H1 (cell line): ENCODE results near the gene GOLGB1. TPM values are rescaled to one million over a fixed set of nuclear protein-coding genes. Genes with fewer than 3 reads are reported as not detected.

ENCODE experiments used
- CTCF ChIA-PET: fragments of 300-600 bp; sonication (Branson Sonifier 250); formaldehyde crosslinking; loops from one replicate; lab custom pipeline; 2021; ENCODE audit not compliant: partially characterized antibody; lab: Charles Lee
- POLR2A ChIA-PET: fragments of 300-600 bp; sonication (Branson Sonifier 250); formaldehyde crosslinking; loops from one replicate; lab custom pipeline; 2021; ENCODE audit warnings: inconsistent platforms; ENCODE audit not compliant: partially characterized antibody; lab: Charles Lee
- DNase-seq, 2 experiments: peaks; one replicate each; pipeline versions ENCODE4 v3.0.0 to v3.0.0-alpha.2; 2010 to 2022; ENCODE audit warnings: low spot score in 2 of 2, low read depth in 1 of 2, mixed read lengths in 1 of 2
- FAIRE-seq: peaks from 2 replicates; lab custom pipeline; 2011; peaks lifted over from hg19 to GRCh38; lab: Jason Lieb, UNC
- H2AFZ ChIP-seq: 2 replicates; pipeline ENCODE4 v1.8.1; 2012; ENCODE audit warnings: low read length, inconsistent platforms
- H2AK5ac ChIP-seq: 2 replicates; pipeline ENCODE4 v1.6.1; 2013; ENCODE audit warnings: low read depth, low read length
- H2BK120ac ChIP-seq: replicated peaks from 2 replicates; pipeline ENCODE3; 2013; ENCODE audit warnings: low read depth, low read length, inconsistent platforms
- H2BK12ac ChIP-seq: 2 replicates; pipeline ENCODE4 v1.6.1; 2013; ENCODE audit warnings: low read depth, low read length
- H2BK15ac ChIP-seq: 2 replicates; pipeline ENCODE4 v1.6.1; 2013; ENCODE audit warnings: low read length
- H2BK20ac ChIP-seq: 2 replicates; pipeline ENCODE4 v1.6.1; 2013; ENCODE audit warnings: low read length
- H2BK5ac ChIP-seq: 2 replicates; pipeline ENCODE4 v1.6.1; 2013; ENCODE audit warnings: low read depth, low read length
- H3K14ac ChIP-seq: 2 replicates; pipeline ENCODE4 v1.6.1; 2013; ENCODE audit warnings: inconsistent platforms; ENCODE audit not compliant: insufficient read length
- H3K18ac ChIP-seq: 2 replicates; pipeline ENCODE4 v1.6.1; 2013; ENCODE audit warnings: low read length; ENCODE audit errors: extremely low read depth
- H3K23ac ChIP-seq: 2 replicates; pipeline ENCODE4 v1.6.1; 2013; ENCODE audit warnings: inconsistent platforms; ENCODE audit not compliant: insufficient read length
- H3K23me2 ChIP-seq: 2 replicates; pipeline ENCODE4 v1.6.1; 2013; ENCODE audit warnings: low read depth, low read length
- H3K27ac ChIP-seq: 2 replicates; pipeline ENCODE4 v1.6.1; 2011; ENCODE audit warnings: low read depth, low read length, inconsistent platforms
- H3K27me3 ChIP-seq, 4 experiments: replicated peaks in 1 of 4; 1 replicate in 1 of 4; 2 replicates in 3 of 4; pipeline versions ENCODE4 v1.6.1 to v1.8.1; 2011 to 2013; ENCODE audit warnings: low read length in 3 of 4, mild to moderate bottlenecking in 3 of 4, inconsistent platforms in 2 of 4, mixed read lengths in 2 of 4, moderate library complexity in 1 of 4; ENCODE audit not compliant: control insufficient read depth in 3 of 4, insufficient read depth in 3 of 4; ENCODE audit errors: extremely low read depth in 1 of 4
- H3K36me3 ChIP-seq, 4 experiments: 2 replicates each; pipeline versions ENCODE4 v1.6.1 to v1.8.1; 2011 to 2013; ENCODE audit warnings: mild to moderate bottlenecking in 4 of 4, low read length in 3 of 4, moderate library complexity in 2 of 4, control low read depth in 1 of 4, inconsistent platforms in 1 of 4; ENCODE audit not compliant: insufficient read depth in 4 of 4, control insufficient read depth in 2 of 4
- H3K4ac ChIP-seq: replicated peaks from 2 replicates; pipeline ENCODE3; 2013; ENCODE audit warnings: low read length, low read depth, mixed read lengths, inconsistent platforms; ENCODE audit not compliant: insufficient read length
- H3K4me1 ChIP-seq, 4 experiments: replicated peaks in 1 of 4; 1 replicate in 1 of 4; 2 replicates in 3 of 4; pipeline versions ENCODE4 v1.6.1 to v1.8.1; 2011 to 2013; ENCODE audit warnings: low read length in 3 of 4, inconsistent platforms in 2 of 4, mixed read lengths in 1 of 4; ENCODE audit not compliant: insufficient read depth in 4 of 4, control insufficient read depth in 3 of 4
- H3K4me2 ChIP-seq, 2 experiments: 2 replicates each; pipeline versions ENCODE4 v1.6.1 to v1.8.1; 2011 to 2013; ENCODE audit warnings: low read depth in 2 of 2, low read length in 2 of 2, control low read depth in 1 of 2, inconsistent platforms in 1 of 2, mild to moderate bottlenecking in 1 of 2; ENCODE audit not compliant: insufficient read depth in 1 of 2
- H3K4me3 ChIP-seq, 4 experiments: fragments of 200-600, 300-600 bp in 1 of 4; sonication (generic), shearing (Covaris generic), sonication (Bioruptor Twin) in 1 of 4; 2 replicates each; pipeline versions ENCODE4 v1.5.1 to v1.8.1; 2011 to 2016; ENCODE audit warnings: low read length in 4 of 4, low read depth in 3 of 4, control low read depth in 2 of 4, inconsistent platforms in 2 of 4, mild to moderate bottlenecking in 2 of 4, mixed read lengths in 1 of 4, moderate library complexity in 1 of 4; ENCODE audit not compliant: insufficient read depth in 2 of 4; ENCODE audit errors: extremely low read depth in 1 of 4
- H3K56ac ChIP-seq: replicated peaks from 2 replicates; pipeline ENCODE3; 2013; ENCODE audit warnings: low read depth, mild to moderate bottlenecking, mixed read lengths, low read length, inconsistent platforms; ENCODE audit not compliant: insufficient read length
- H3K79me1 ChIP-seq: 2 replicates; pipeline ENCODE4 v1.6.1; 2013; ENCODE audit warnings: low read depth, low read length, control low read depth
- H3K79me2 ChIP-seq, 2 experiments: 2 replicates each; pipeline versions ENCODE4 v1.6.1 to v1.8.1; 2012 to 2013; ENCODE audit warnings: low read length in 2 of 2, mild to moderate bottlenecking in 2 of 2, inconsistent platforms in 1 of 2; ENCODE audit not compliant: insufficient read depth in 2 of 2, control insufficient read depth in 1 of 2
- H3K9ac ChIP-seq, 4 experiments: replicated peaks in 1 of 4; 1 replicate in 1 of 4; 2 replicates in 3 of 4; pipeline versions ENCODE4 v1.6.1 to v1.8.1; 2011 to 2013; ENCODE audit warnings: low read depth in 3 of 4, low read length in 3 of 4, control low read depth in 2 of 4, mild to moderate bottlenecking in 2 of 4, moderate library complexity in 2 of 4, inconsistent platforms in 1 of 4; ENCODE audit errors: extremely low read depth in 1 of 4
- H3K9me3 ChIP-seq, 2 experiments: 2 replicates each; pipeline versions ENCODE4 v1.6.1 to v1.8.1; 2012 to 2013; ENCODE audit warnings: mild to moderate bottlenecking in 2 of 2, moderate library complexity in 2 of 2, control low read depth in 1 of 2, inconsistent platforms in 1 of 2, low read depth in 1 of 2, low read length in 1 of 2, mixed read lengths in 1 of 2; ENCODE audit not compliant: insufficient read depth in 2 of 2
- H4K20me1 ChIP-seq, 2 experiments: replicated peaks in 1 of 2; 2 replicates each; pipeline versions ENCODE3 to v1.8.1; 2011 to 2013; ENCODE audit warnings: inconsistent platforms in 2 of 2, low read length in 2 of 2, mild to moderate bottlenecking in 1 of 2; ENCODE audit not compliant: insufficient read depth in 2 of 2, control insufficient read depth in 1 of 2
- H4K5ac ChIP-seq: 2 replicates; pipeline ENCODE4 v1.6.1; 2013; ENCODE audit warnings: low read length, low read depth, mixed read lengths, inconsistent platforms; ENCODE audit not compliant: insufficient read length
- H4K8ac ChIP-seq: 2 replicates; pipeline ENCODE4 v1.8.0; 2013; ENCODE audit warnings: mild to moderate bottlenecking, moderate library complexity, low read length, inconsistent platforms; ENCODE audit not compliant: insufficient read depth; ENCODE audit errors: extremely low read depth
- H4K91ac ChIP-seq: replicated peaks from 2 replicates; pipeline ENCODE3; 2013; ENCODE audit warnings: low read length, mixed read lengths, inconsistent platforms; ENCODE audit not compliant: insufficient read length
- CBX8 ChIP-seq: fragments of 300-800, 300-1000 bp; sonication (generic); IDR thresholded peaks from 2 replicates; pipeline ENCODE4 v1.7.1; 2016; ENCODE audit warnings: low read depth, low read length, borderline replicate concordance
- CEBPB ChIP-seq: IDR thresholded peaks from 2 replicates; pipeline ENCODE4 v1.6.1; 2012; ENCODE audit warnings: low read depth, low read length
- EP300 ChIP-seq, 2 experiments: IDR thresholded peaks; 1 replicate in 1 of 2; 2 replicates in 1 of 2; pipeline ENCODE4 v1.6.1; 2011 to 2012; ENCODE audit warnings: low read depth in 2 of 2, low read length in 2 of 2, mild to moderate bottlenecking in 2 of 2, borderline replicate concordance in 1 of 2, inconsistent platforms in 1 of 2, moderate library complexity in 1 of 2
- FOSL1 ChIP-seq: IDR thresholded peaks from 2 replicates; pipeline ENCODE4 v1.6.1; 2011; ENCODE audit warnings: mild to moderate bottlenecking, low read depth, low read length, moderate library complexity; ENCODE audit not compliant: insufficient read depth
- JUND ChIP-seq: IDR thresholded peaks from 2 replicates; pipeline ENCODE4 v1.6.1; 2011; ENCODE audit warnings: mild to moderate bottlenecking, improper control_type of control experiment, low read length
- YY1 ChIP-seq: IDR thresholded peaks from 2 replicates; pipeline ENCODE4 v1.6.1; 2011; ENCODE audit warnings: low read depth, mild to moderate bottlenecking, low read length
- WGBS, 2 experiments: shearing (Covaris generic) in 1 of 2; methylation state at CpG; one replicate each; pipeline versions ENCODE4 v1.1.6 to v1.1.7; 2013 to 2015; ENCODE audit warnings: low lambda C conversion rate in 2 of 2, mixed read lengths in 2 of 2, inconsistent platforms in 1 of 2, low coverage in 1 of 2, missing lambda C conversion rate in 1 of 2; ENCODE audit not compliant: insufficient replicate concordance in 2 of 2, insufficient coverage in 1 of 2, insufficient read length in 1 of 2; ENCODE audit errors: extremely low coverage in 1 of 2, missing lambda C conversion rate in 1 of 2; 5-methylcytosine and 5-hydroxymethylcytosine counted together
- polyA plus RNA-seq, 7 experiments: library from polyadenylated mRNA; depleted of rRNA in 3 of 7; stranded (reverse) in 5 of 7; unstranded in 2 of 7; fragments of >200 nt in 5 of 7; fragments of 200-250 nt in 2 of 7; gene quantifications; 1 replicate in 5 of 7; 2 replicates in 1 of 7; 4 replicates in 1 of 7; pipeline versions ENCODE4 v1.2.1 to v1.2.3, GENCODE V29; 2011 to 2013; ENCODE audit warnings: missing spikeins in 2 of 7, mixed read lengths in 2 of 7
- total RNA-seq: library from RNA; stranded (reverse); fragmentation: NEBNext Ultra II Directional; extraction: Animal tissue kit (Norgen Biotek cat#: 25700); gene quantifications from 2 replicates; pipeline ENCODE4 v1.2.1, GENCODE V29; 2021

Gene GOLGB1
- total and polyA plus RNA-seq, 2 of the 8 experiments (the other 6 are each of a cell fraction or from before 2014, with no cell fraction given) = 5.9 to 28.5 TPM

- H3K4me1 ChIP-seq = no peaks in the 10 kb centered on the region
- no peaks in the 10 kb centered on the region for H4K20me1 ChIP-seq
- 93% methylated on average over 6 of the region's 6 CpGs; no CpG with 5 or more reads in 1 of the 2 experiments for WGBS, 2 experiments
- H2BK5ac ChIP-seq = no peak overlapping the region
- no peak for FAIRE-seq
- H4K8ac ChIP-seq = no peak overlapping the region
- no peak overlapping the region for H4K5ac ChIP-seq
- H4K91ac ChIP-seq = no peak overlapping the region
- peaks cover 13 to 57% (median 34%) of the 10 kb centered on the region in 4 experiments; a peak in 7 of 8 replicates for H3K36me3 ChIP-seq
- H3K79me2 ChIP-seq = no peaks in the 10 kb centered on the region
- TF ChIP-seq YY1 (no peak), EP300 (IDR thresholded peaks at IDR 0.05; ENCODE audit: borderline replicate concordance in 1 of 2, low read depth in 2 of 2, low read length in 2 of 2) (no peak), CBX8 (no peak), JUND (no peak), FOSL1 (no peak), CEBPB (no peak)
- H3K27ac ChIP-seq = no peak overlapping the region
- no peak overlapping the region for H3K9ac ChIP-seq
- no peak overlapping the region for H3K18ac ChIP-seq
- H2AFZ ChIP-seq = no peak overlapping the region
- H3K56ac ChIP-seq = no peak overlapping the region
- no peak overlapping the region for H2BK12ac ChIP-seq
- no peak overlapping the region for H2BK20ac ChIP-seq
- H3K4ac ChIP-seq = no peak overlapping the region
- ChIA-PET POLR2A (no interaction called here), CTCF (no interaction called here)
- H3K23ac ChIP-seq = no peak overlapping the region
- H2AK5ac ChIP-seq = no peak overlapping the region
- no peak for DNase-seq
- no peak overlapping the region for H2BK15ac ChIP-seq
- no peaks in the 10 kb centered on the region for H3K27me3 ChIP-seq
- no peaks in the 10 kb centered on the region for H3K79me1 ChIP-seq
- H3K9me3 ChIP-seq = no peaks in the 10 kb centered on the region
- H3K4me3 ChIP-seq = no peak overlapping the region
- H3K14ac ChIP-seq = no peak overlapping the region
- no peaks in the 10 kb centered on the region for H3K23me2 ChIP-seq
- no peak overlapping the region for H3K4me2 ChIP-seq
- no peak overlapping the region for H2BK120ac ChIP-seq
Measured at GRCh38 chr3:121718205-121718846, 31.2 kb downstream of the GOLGB1 start.
